ENCODE results near the gene DCX. TPM values are rescaled to one million over a fixed set of nuclear protein-coding genes. Genes with fewer than 3 reads are reported as not detected.

Gene DCX
- total and polyA plus RNA-seq, 9 of the 15 experiments (the other 6 are each of a cell fraction or from before 2014, with no cell fraction given) = not detected

DNA sequence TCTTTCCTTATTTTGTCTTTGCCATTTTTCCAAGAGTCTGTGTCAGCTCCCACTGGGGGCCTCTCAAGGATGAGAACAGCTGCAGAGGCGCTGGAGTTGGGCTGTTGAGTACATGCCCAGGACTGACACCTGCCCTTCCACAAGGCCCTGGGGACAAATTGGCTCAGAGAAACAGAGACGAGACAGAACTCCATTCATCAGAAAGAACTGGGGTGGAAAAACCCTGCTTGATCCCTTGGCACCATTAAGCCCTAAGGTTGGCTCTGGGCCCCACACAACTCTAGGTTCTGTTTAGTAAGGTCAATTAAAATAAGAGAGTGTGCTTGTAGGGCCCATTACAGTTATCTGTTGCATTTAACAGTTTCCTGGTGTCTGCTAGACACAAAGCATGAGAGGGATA lies 63.6 kb downstream of the DCX start:
- ChIA-PET CTCF (ENCODE audit: low intra/inter-chr PET ratio) (no interaction called here), POLR2A (no interaction called here)
- TF ChIP-seq, protein P1, sequence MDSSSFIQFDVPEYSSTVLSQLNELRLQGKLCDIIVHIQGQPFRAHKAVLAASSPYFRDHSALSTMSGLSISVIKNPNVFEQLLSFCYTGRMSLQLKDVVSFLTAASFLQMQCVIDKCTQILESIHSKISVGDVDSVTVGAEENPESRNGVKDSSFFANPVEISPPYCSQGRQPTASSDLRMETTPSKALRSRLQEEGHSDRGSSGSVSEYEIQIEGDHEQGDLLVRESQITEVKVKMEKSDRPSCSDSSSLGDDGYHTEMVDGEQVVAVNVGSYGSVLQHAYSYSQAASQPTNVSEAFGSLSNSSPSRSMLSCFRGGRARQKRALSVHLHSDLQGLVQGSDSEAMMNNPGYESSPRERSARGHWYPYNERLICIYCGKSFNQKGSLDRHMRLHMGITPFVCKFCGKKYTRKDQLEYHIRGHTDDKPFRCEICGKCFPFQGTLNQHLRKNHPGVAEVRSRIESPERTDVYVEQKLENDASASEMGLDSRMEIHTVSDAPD (CRISPR knock-in tag; IDR thresholded peaks at IDR 0.05) = no peak
- TF ChIP-seq, protein P2, sequence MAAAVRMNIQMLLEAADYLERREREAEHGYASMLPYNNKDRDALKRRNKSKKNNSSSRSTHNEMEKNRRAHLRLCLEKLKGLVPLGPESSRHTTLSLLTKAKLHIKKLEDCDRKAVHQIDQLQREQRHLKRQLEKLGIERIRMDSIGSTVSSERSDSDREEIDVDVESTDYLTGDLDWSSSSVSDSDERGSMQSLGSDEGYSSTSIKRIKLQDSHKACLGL (CRISPR knock-in tag; IDR thresholded peaks at IDR 0.05; ENCODE audit: borderline replicate concordance, poor library complexity, severe bottlenecking) = no peak
- TF ChIP-seq IRF2 (CRISPR knock-in tag; IDR thresholded peaks at IDR 0.05) (no peak), POLR2B (IDR thresholded peaks at IDR 0.05; ENCODE audit: low read depth, partially characterized antibody) (no peak), POLR2H (tag; IDR thresholded peaks at IDR 0.05; ENCODE audit: low read depth) (no peak), CCAR2 (IDR thresholded peaks at IDR 0.05; ENCODE audit: low read depth, low read length) (no peak), SRSF7 (optimal IDR thresholded peaks at IDR 0.05; ENCODE audit: low read depth, low read length) (no peak), NFE2L1 (tag; IDR thresholded peaks at IDR 0.05; ENCODE audit: borderline replicate concordance, low read depth) (no peak), MAFF (IDR thresholded peaks at IDR 0.05; ENCODE audit: low read length) (no peak), ARHGAP35 (IDR thresholded peaks at IDR 0.05; ENCODE audit: partially characterized antibody) (no peak), ILF3 (IDR thresholded peaks at IDR 0.05; ENCODE audit: borderline replicate concordance) (no peak), ZNF695 (CRISPR knock-in tag; IDR thresholded peaks at IDR 0.05) (no peak), ZNF778 (CRISPR knock-in tag; IDR thresholded peaks at IDR 0.05) (no peak), YBX1 (IDR thresholded peaks at IDR 0.05) (no peak)
- TF ChIP-seq, protein P3, sequence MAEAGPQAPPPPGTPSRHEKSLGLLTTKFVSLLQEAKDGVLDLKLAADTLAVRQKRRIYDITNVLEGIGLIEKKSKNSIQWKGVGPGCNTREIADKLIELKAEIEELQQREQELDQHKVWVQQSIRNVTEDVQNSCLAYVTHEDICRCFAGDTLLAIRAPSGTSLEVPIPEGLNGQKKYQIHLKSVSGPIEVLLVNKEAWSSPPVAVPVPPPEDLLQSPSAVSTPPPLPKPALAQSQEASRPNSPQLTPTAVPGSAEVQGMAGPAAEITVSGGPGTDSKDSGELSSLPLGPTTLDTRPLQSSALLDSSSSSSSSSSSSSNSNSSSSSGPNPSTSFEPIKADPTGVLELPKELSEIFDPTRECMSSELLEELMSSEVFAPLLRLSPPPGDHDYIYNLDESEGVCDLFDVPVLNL (CRISPR knock-in tag; IDR thresholded peaks at IDR 0.05; ENCODE audit: low read depth) = no peak
- TF ChIP-seq, protein P4, sequence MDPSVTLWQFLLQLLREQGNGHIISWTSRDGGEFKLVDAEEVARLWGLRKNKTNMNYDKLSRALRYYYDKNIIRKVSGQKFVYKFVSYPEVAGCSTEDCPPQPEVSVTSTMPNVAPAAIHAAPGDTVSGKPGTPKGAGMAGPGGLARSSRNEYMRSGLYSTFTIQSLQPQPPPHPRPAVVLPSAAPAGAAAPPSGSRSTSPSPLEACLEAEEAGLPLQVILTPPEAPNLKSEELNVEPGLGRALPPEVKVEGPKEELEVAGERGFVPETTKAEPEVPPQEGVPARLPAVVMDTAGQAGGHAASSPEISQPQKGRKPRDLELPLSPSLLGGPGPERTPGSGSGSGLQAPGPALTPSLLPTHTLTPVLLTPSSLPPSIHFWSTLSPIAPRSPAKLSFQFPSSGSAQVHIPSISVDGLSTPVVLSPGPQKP (CRISPR knock-in tag; IDR thresholded peaks at IDR 0.05) = no peak
- DNase-seq (ENCODE audit: extremely low read depth in 1 of 4, low spot score in 3 of 4) = no peak
- H4K20me1 ChIP-seq (replicated peaks; ENCODE audit: control insufficient read depth, insufficient read depth, low read length) = no peaks in the 10 kb centered on the region
- no peaks in the 10 kb centered on the region for H3K36me3 ChIP-seq (ENCODE audit: control insufficient read depth, insufficient read depth, low read length)
- in situ Hi-C loops (cut with MboI) (no loop called here), intact Hi-C loops (cut with micrococcal nuclease) (no loop called here)
- H2AFZ ChIP-seq (ENCODE audit: low read depth, low read length) = no peak overlapping the region
- H3K79me2 ChIP-seq (ENCODE audit: control insufficient read depth, insufficient read depth, low read length) = no peaks in the 10 kb centered on the region
- H3K9ac ChIP-seq (ENCODE audit: insufficient read depth in 1 of 2, low read depth in 2 of 2, low read length in 2 of 2) = no peak overlapping the region
- 0% methylated on average over 2 of the region's 2 CpGs for WGBS (ENCODE audit: insufficient coverage, low coverage, missing lambda C conversion rate)
- H3K4me2 ChIP-seq (ENCODE audit: insufficient read depth, low read length) = no peak overlapping the region
- H3K9me3 ChIP-seq (replicated peaks; ENCODE audit: control insufficient read depth, insufficient read depth, low read depth, low read length) = no peaks in the 10 kb centered on the region
- no peak overlapping the region for H3K27ac ChIP-seq (ENCODE audit: extremely low read depth, low read depth, low read length)
- no peak overlapping the region for H3K4me3 ChIP-seq
- H3K27me3 ChIP-seq (ENCODE audit: control insufficient read depth in 2 of 2, insufficient read depth in 2 of 2, low read length in 2 of 2) = no peaks in the 10 kb centered on the region
- H3K4me1 ChIP-seq (replicated peaks in 1 of 2; ENCODE audit: control insufficient read depth in 2 of 2, insufficient read depth in 2 of 2, low read length in 2 of 2) = no peaks in the 10 kb centered on the region
- FAIRE-seq = no peak
- BruUV-seq (replicated peaks) = no TSS peak
- H3K9me1 ChIP-seq (ENCODE audit: control insufficient read depth, insufficient read depth, low read length) = no peaks in the 10 kb centered on the region
- no peak for ATAC-seq

Measured in K562 (cell line).